Fibroblast of skin of left quadriceps (primary cell): ENCODE measurements around the gene CPVL.

ENCODE experiments used
- DNase-seq, 2 experiments: peaks; one replicate each; pipeline ENCODE4 v3.0.0-alpha.2; 2013; ENCODE audit warnings: low read depth in 2 of 2

CPVL gene

GRCh38 chr7:28976022-28976421 is 170.3 kb downstream of the CPVL start:
- peak in 1 of 2 experiments; percentile 50 for DNase-seq

GRCh38 chr7:28973591-28973990 is 172.7 kb downstream of the CPVL start:
- DNase-seq: no peak

GRCh38 chr7:28964056-28964455 is 182.3 kb downstream of the CPVL start:
- no peak for DNase-seq

GRCh38 chr7:28961972-28962371 is 184.4 kb downstream of the CPVL start:
- no peak for DNase-seq

GRCh38 chr7:28960071-28960840 is 186.1 kb downstream of the CPVL start:
- DNase-seq: no peak

- no peak for DNase-seq
Measured at GRCh38 chr7:28958980-28959347, 187.4 kb downstream of the CPVL start.

GRCh38 chr7:28958235-28958979 is 187.9 kb downstream of the CPVL start, which contains the start of gene TRIL:
TSS of gene TRIL (minus strand) at chr7:28958330. CDS start at chr7:28958046, 284 bp downstream.
- peak in 1 of 2 experiments; percentile 51 for DNase-seq

GRCh38 chr7:28957751-28958234 is 188.5 kb downstream of the CPVL start:
- DNase-seq: no peak

- DNase-seq: no peak
Measured at GRCh38 chr7:28957064-28957750, 189.1 kb downstream of the CPVL start.

GRCh38 chr7:28956608-28957063 is 189.7 kb downstream of the CPVL start:
- no peak for DNase-seq

- no peak for DNase-seq
Measured at GRCh38 chr7:28955718-28956607, 190.4 kb downstream of the CPVL start.

GRCh38 chr7:28955356-28955717 is 191.0 kb downstream of the CPVL start:
- no peak for DNase-seq

GRCh38 chr7:28954946-28955345 is 191.4 kb downstream of the CPVL start:
- no peak for DNase-seq

GRCh38 chr7:28954471-28954870 is 191.9 kb downstream of the CPVL start:
- DNase-seq: no peak

GRCh38 chr7:28953633-28954032 is 192.7 kb downstream of the CPVL start:
- DNase-seq: no peak
